Measurements from ENCODE around the gene ZNF774. TPM values are rescaled to one million over a fixed set of nuclear protein-coding genes. Genes with fewer than 3 reads are reported as not detected.

The ZNF774 gene
- total RNA-seq, 1 donor from 2014 or later = 4.7 TPM

DNA sequence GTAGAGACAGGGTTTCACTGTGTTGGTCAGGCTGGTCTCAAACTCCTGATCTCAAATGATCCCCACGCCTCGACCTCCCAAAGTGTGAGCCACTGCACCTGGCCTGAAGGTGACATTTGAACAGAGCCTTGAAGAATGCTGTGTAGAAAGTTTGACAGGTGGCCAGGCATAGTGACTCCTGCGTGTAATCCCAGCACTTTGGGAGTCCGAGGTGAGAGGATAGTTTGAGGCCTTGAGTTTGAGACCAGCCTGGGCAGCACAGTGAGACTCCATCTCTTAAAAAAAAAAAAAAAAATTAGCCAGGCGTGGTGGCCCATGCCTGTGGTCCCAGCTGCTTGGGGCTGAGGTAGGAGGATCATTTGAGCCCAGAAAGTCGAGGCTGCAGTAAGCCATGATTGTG is 37.4 kb downstream of the ZNF774 start:
- DNase-seq = no peak
- intact Hi-C loops (cut with micrococcal nuclease) = no loop called here

DNA sequence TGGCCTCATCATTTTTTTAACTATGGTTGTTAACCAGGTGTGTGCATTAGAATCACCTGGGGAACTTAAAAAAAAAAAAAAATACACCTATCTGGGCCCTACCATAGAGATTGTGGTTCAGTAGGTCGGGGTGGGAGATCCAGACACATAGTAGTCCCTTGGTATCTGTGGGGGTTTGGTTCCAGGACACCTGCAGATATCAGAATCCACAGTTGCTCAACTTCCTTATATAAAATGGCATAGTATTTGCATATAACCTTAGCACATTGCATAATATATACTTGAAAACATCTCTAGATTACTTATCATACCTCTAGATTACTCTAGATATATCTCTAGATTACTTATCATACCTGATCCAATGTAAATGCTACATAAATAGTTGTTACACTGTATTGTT is 41.0 kb downstream of the ZNF774 start:
- H3K9me3 ChIP-seq (replicated peaks) = no peaks in the 10 kb centered on the region
- H3K36me3 ChIP-seq = peaks cover 13% of the 10 kb centered on the region
- no peak for DNase-seq
- TF ChIP-seq, protein P1, sequence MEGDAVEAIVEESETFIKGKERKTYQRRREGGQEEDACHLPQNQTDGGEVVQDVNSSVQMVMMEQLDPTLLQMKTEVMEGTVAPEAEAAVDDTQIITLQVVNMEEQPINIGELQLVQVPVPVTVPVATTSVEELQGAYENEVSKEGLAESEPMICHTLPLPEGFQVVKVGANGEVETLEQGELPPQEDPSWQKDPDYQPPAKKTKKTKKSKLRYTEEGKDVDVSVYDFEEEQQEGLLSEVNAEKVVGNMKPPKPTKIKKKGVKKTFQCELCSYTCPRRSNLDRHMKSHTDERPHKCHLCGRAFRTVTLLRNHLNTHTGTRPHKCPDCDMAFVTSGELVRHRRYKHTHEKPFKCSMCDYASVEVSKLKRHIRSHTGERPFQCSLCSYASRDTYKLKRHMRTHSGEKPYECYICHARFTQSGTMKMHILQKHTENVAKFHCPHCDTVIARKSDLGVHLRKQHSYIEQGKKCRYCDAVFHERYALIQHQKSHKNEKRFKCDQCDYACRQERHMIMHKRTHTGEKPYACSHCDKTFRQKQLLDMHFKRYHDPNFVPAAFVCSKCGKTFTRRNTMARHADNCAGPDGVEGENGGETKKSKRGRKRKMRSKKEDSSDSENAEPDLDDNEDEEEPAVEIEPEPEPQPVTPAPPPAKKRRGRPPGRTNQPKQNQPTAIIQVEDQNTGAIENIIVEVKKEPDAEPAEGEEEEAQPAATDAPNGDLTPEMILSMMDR (IDR thresholded peaks at IDR 0.05; ENCODE audit: borderline replicate concordance) = no peak
- intact Hi-C loops (cut with micrococcal nuclease) = no loop called here
- no peak overlapping the region for H3K27ac ChIP-seq (replicated peaks)
- H3K27me3 ChIP-seq (ENCODE audit: low read depth) = no peaks in the 10 kb centered on the region
- no peak overlapping the region for H3K4me3 ChIP-seq
- peaks cover 94% of the 10 kb centered on the region for H3K4me1 ChIP-seq

More for the DNA sequence above, 37.4 kb downstream of the ZNF774 start:
- Histone ChIP-seq H3K4me1 (peaks cover 63% of the 10 kb centered on the region), H3K9me3 (replicated peaks) (no peaks in the 10 kb centered on the region), H3K27me3 (ENCODE audit: low read depth) (no peaks in the 10 kb centered on the region), H3K4me3 (peak overlapping the region; percentile 98), H3K36me3 (peaks cover 13% of the 10 kb centered on the region), H3K27ac (replicated peaks) (peak overlapping the region; percentile 98)
- TF ChIP-seq, protein P1 (IDR thresholded peaks at IDR 0.05; ENCODE audit: borderline replicate concordance) = no peak

DNA sequence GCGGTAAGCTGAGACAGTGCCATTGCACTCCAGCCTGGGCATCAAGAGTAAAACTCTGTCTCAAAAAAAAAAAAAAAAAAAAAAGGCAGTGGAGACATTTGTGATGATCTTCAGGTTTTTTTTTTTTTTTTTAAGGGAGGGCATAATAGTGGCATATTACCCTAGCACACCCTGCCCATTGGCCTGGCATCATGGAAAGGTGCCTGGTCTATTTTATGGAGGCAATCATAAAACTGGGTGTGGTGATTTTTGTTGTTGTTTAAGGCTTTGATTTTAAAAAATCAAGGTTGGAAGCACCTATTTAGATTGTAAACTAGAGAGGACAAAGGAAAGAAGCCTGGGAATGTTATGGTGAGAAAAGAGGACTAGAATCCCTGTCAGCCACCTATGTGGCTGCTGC is 42.0 kb downstream of the ZNF774 start:
- TF ChIP-seq, protein P1 (IDR thresholded peaks at IDR 0.05; ENCODE audit: borderline replicate concordance) = no peak
- peaks cover 13% of the 10 kb centered on the region for H3K36me3 ChIP-seq
- no peaks in the 10 kb centered on the region for H3K27me3 ChIP-seq (ENCODE audit: low read depth)
- no peak overlapping the region for H3K4me3 ChIP-seq
- DNase-seq = no peak
- H3K4me1 ChIP-seq = peaks cover 96% of the 10 kb centered on the region
- no peaks in the 10 kb centered on the region for H3K9me3 ChIP-seq (replicated peaks)
- H3K27ac ChIP-seq (replicated peaks) = peak overlapping the region; percentile 57
- intact Hi-C loops (cut with micrococcal nuclease) = no loop called here

DNA sequence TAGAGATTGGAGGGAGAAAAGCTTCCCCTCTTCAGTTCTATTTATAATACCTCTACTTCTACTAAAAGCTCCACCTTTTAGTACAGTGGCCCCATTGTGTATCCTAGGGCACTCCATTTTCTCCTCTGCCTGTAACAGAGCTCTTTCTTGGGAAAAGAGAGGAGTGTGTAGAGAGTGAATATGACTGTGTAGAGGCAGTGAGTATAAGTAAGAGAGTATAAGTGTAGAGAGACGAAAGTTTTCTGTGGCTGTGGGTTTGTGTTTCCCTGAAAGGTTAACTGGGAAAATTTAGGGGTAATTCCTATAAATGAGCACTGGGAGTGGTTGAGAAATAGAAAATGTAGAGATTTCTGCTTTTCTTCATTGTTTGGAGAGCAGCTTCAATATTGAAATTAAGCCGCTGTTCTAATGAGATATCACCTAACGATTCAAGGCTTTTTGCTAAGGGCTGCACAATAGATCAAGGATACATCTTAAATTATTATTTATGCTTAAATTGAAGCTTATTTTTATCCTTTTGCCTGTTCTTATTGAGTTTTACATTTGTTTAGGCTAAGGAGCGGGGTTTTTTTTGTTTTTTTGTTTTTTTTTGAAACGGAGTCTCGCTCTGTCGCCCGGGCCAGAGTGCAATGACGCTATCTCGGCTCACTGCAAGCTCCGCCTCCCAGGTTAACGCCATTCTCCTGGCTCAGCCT is 42.8 kb downstream of the ZNF774 start:
- peaks cover 13% of the 10 kb centered on the region for H3K36me3 ChIP-seq
- H3K27me3 ChIP-seq (ENCODE audit: low read depth) = no peaks in the 10 kb centered on the region
- DNase-seq = no peak
- H3K27ac ChIP-seq (replicated peaks) = peak overlapping the region; percentile 57
- peaks cover 95% of the 10 kb centered on the region for H3K4me1 ChIP-seq
- H3K9me3 ChIP-seq (replicated peaks) = no peaks in the 10 kb centered on the region
- TF ChIP-seq, protein P1 (IDR thresholded peaks at IDR 0.05; ENCODE audit: borderline replicate concordance) = no peak
- intact Hi-C loops (cut with micrococcal nuclease) = no loop called here
- H3K4me3 ChIP-seq = no peak overlapping the region

DNA sequence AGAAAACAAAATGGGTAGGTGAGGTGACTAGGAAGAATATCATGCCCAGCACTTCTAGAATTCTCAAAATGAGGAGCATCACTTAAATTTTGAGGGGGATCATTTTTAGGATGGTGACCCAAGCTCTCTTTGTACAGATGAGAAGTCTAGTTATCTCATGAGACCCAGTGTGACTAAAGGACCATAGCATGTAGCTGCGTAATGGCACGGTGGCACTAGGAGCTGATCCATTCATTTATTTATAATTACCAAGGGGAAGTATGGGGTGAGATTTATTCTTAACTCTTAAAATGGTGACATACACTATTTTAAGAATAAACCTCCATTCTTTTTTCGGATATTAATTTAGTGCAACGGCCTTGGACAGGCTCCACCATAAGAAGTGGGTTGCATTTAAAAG is 44.2 kb downstream of the ZNF774 start:
- peaks cover 95% of the 10 kb centered on the region for H3K4me1 ChIP-seq

More for the DNA sequence above, 44.2 kb downstream of the ZNF774 start:
- Histone ChIP-seq H3K36me3 (peaks cover 6% of the 10 kb centered on the region), H3K9me3 (replicated peaks) (no peaks in the 10 kb centered on the region), H3K4me3 (no peak overlapping the region), H3K27ac (replicated peaks) (peak overlapping the region; percentile 41), H3K27me3 (ENCODE audit: low read depth) (no peaks in the 10 kb centered on the region)
- intact Hi-C loops (cut with micrococcal nuclease) = no loop called here
- TF ChIP-seq, protein P1 (IDR thresholded peaks at IDR 0.05; ENCODE audit: borderline replicate concordance) = no peak
- no peak for DNase-seq

All from left ventricle myocardium inferior (tissue), 1 donor.